GM23338 (cell line): ENCODE measurements around the gene SULT1C2. TPM values are rescaled to one million over a fixed set of nuclear protein-coding genes. Genes with fewer than 3 reads are reported as not detected.

Source experiments
- ATAC-seq: fragments of 200-7000 bp; cut with Tn5 transposase; 3 replicates; pipeline ENCODE4 v1.9.1; 2020
- DNase-seq: peaks from one replicate; pipeline ENCODE4 v3.0.0-alpha.2; 2015; ENCODE audit warnings: low spot score
- H2AFZ ChIP-seq: fragments of 200-600 bp; sonication (generic); 2 replicates; pipeline ENCODE4 v1.8.0; 2016; ENCODE audit warnings: antibody characterized with exemption, mild to moderate bottlenecking, moderate library complexity
- H3F3A ChIP-seq: fragments of 200-600 bp; sonication (generic); replicated peaks from 2 replicates; pipeline ENCODE4 v1.8.0; 2017; ENCODE audit warnings: antibody characterized with exemption, mixed run types, low read depth
- H3K27ac ChIP-seq: fragments of 200-600 bp; sonication (generic); 2 replicates; pipeline ENCODE4 v1.6.1; 2016; ENCODE audit warnings: low read depth
- H3K27me3 ChIP-seq: fragments of 200-600 bp; sonication (generic); 2 replicates; pipeline ENCODE4 v1.8.0; 2016; ENCODE audit warnings: mild to moderate bottlenecking, mixed run types, moderate library complexity; ENCODE audit not compliant: insufficient read depth
- H3K36me3 ChIP-seq: fragments of 200-600 bp; sonication (generic); 2 replicates; pipeline ENCODE4 v1.8.0; 2016; ENCODE audit warnings: mild to moderate bottlenecking; ENCODE audit not compliant: insufficient read depth
- H3K4me1 ChIP-seq: fragments of 200-600 bp; sonication (generic); 2 replicates; pipeline ENCODE4 v1.8.0; 2016; ENCODE audit warnings: mild to moderate bottlenecking, moderate library complexity; ENCODE audit not compliant: insufficient read depth
- H3K4me2 ChIP-seq: fragments of 200-600 bp; sonication (generic); 2 replicates; pipeline ENCODE4 v1.7.1; 2017; ENCODE audit warnings: mixed run types
- H3K4me3 ChIP-seq: fragments of 200-600 bp; sonication (generic); 2 replicates; pipeline ENCODE4 v1.6.1; 2016; ENCODE audit warnings: mixed run types
- H3K79me2 ChIP-seq: fragments of 200-600 bp; sonication (generic); replicated peaks from 2 replicates; pipeline ENCODE4 v1.8.0; 2017; ENCODE audit warnings: mild to moderate bottlenecking; ENCODE audit not compliant: insufficient read depth
- H3K9me2 ChIP-seq: fragments of 200-600 bp; sonication (generic); 2 replicates; pipeline ENCODE4 v1.8.0; 2017; ENCODE audit not compliant: insufficient read depth
- H4K20me1 ChIP-seq: fragments of 200-600 bp; sonication (generic); replicated peaks from 2 replicates; pipeline ENCODE4 v1.8.0; 2017; ENCODE audit warnings: mild to moderate bottlenecking; ENCODE audit not compliant: insufficient read depth
- H3K27ac Mint-ChIP-seq: 2 replicates; pipeline ENCODE4 v1.8.0; 2020; ENCODE audit warnings: inconsistent platforms, mild to moderate bottlenecking, moderate library complexity, mixed read lengths
- H3K27me3 Mint-ChIP-seq: 3 replicates; pipeline ENCODE4 v1.8.0; 2022; ENCODE audit warnings: low read depth, mild to moderate bottlenecking, moderate library complexity, mixed read lengths, inconsistent platforms; ENCODE audit not compliant: insufficient read depth, poor library complexity
- H3K36me3 Mint-ChIP-seq: 3 replicates; pipeline ENCODE4 v1.8.0; 2021; ENCODE audit warnings: low read depth, mild to moderate bottlenecking, inconsistent platforms, moderate library complexity, mixed read lengths
- H3K4me1 Mint-ChIP-seq: 3 replicates; pipeline ENCODE4 v1.8.0; 2020; ENCODE audit warnings: mild to moderate bottlenecking, inconsistent platforms, mixed read lengths
- H3K4me3 Mint-ChIP-seq: 3 replicates; pipeline ENCODE4 v1.8.0; 2021; ENCODE audit warnings: moderate library complexity, mild to moderate bottlenecking, inconsistent platforms, mixed read lengths
- H3K9me3 Mint-ChIP-seq: 3 replicates; pipeline ENCODE4 v1.8.0; 2020; ENCODE audit warnings: moderate library complexity, mild to moderate bottlenecking, inconsistent platforms, mixed read lengths
- EZH2phosphoT487 ChIP-seq: fragments of 200-600 bp; sonication (generic); IDR thresholded peaks from one replicate; pipeline ENCODE4 v1.8.1; 2018; ENCODE audit warnings: antibody characterized with exemption; ENCODE audit not compliant: unreplicated experiment
- ZNF331 ChIP-seq: fragments of 250-450 bp; sonication (Bioruptor Pico); IDR thresholded peaks from 2 replicates; pipeline ENCODE4 v1.5.0; 2020; ENCODE audit warnings: low read depth, mild to moderate bottlenecking, moderate library complexity
- polyA plus RNA-seq: library from polyadenylated mRNA; unstranded; fragments of >200 nt; fragmentation: Nextera tagmentation; extraction: Ambion mirVana; gene quantifications from 2 replicates; pipeline ENCODE4 v1.2.1, GENCODE V29; 2016
- total RNA-seq: library from RNA; depleted of rRNA; stranded (reverse); fragments of >200 nt; shearing (Covaris generic); gene quantifications from 2 replicates; pipeline ENCODE4 v1.2.3, GENCODE V29; 2014
- TF ChIP-seq, protein P1 (sequence below): fragments of 250-450 bp; sonication (Bioruptor Pico); IDR thresholded peaks from 2 replicates; pipeline ENCODE4 v1.5.0; 2020; ENCODE audit warnings: mild to moderate bottlenecking, moderate library complexity
- TF ChIP-seq, protein P2 (sequence below), 2 experiments: fragments of 200-600 bp in 1 of 2; sonication (generic) in 1 of 2; conservative IDR thresholded peaks; 2 replicates each; pipeline versions ENCODE4 v1.5.1 to v1.6.1; 2016 to 2017; ENCODE audit warnings: antibody characterized with exemption in 2 of 2, low read depth in 2 of 2, mild to moderate bottlenecking in 2 of 2, moderate library complexity in 1 of 2
- TF ChIP-seq, protein P3 (sequence below): IDR thresholded peaks from 2 replicates; pipeline ENCODE4 v1.6.1; 2016; ENCODE audit warnings: antibody characterized with exemption

SULT1C2 gene
- total and polyA plus RNA-seq, 2 experiments from 2014 or later, result 0.69 to 1.9 TPM

DNA sequence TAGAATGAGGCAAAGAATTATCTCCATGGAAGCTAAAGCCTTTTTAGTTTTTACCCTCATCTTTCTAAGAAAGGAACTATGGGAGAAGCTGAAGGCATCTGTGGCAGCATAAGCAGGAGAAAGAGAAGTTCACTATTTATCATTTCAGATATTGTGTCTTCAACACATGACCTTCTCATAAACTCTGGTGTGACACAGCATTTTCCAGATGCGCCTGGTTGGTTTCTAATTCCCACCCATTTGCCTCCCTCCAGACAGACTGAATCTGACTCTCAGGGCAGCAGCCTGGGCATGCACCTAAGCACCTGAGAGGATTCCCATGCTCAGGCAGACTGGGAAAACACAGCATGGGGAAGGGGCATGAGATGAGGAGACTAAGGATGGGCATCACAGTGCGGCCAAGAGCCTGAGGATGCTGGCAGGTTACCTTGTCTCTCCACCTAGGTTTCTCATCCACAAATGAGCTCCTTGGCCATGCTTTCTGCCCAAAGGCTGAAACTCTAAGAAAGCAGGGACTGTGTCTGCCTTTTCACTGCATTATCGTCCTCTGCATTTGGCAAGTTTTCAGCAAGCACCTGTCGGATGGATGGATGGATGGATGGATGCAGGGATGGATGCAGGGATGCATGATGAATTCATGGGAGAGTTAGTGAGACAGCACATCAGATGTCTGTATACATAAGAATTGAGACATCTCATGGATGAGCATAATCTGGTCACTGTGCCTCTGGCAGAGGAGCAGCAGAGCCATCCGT, 60.3 kb downstream of the SULT1C2 start (continued):
- TF ChIP-seq, protein P1, sequence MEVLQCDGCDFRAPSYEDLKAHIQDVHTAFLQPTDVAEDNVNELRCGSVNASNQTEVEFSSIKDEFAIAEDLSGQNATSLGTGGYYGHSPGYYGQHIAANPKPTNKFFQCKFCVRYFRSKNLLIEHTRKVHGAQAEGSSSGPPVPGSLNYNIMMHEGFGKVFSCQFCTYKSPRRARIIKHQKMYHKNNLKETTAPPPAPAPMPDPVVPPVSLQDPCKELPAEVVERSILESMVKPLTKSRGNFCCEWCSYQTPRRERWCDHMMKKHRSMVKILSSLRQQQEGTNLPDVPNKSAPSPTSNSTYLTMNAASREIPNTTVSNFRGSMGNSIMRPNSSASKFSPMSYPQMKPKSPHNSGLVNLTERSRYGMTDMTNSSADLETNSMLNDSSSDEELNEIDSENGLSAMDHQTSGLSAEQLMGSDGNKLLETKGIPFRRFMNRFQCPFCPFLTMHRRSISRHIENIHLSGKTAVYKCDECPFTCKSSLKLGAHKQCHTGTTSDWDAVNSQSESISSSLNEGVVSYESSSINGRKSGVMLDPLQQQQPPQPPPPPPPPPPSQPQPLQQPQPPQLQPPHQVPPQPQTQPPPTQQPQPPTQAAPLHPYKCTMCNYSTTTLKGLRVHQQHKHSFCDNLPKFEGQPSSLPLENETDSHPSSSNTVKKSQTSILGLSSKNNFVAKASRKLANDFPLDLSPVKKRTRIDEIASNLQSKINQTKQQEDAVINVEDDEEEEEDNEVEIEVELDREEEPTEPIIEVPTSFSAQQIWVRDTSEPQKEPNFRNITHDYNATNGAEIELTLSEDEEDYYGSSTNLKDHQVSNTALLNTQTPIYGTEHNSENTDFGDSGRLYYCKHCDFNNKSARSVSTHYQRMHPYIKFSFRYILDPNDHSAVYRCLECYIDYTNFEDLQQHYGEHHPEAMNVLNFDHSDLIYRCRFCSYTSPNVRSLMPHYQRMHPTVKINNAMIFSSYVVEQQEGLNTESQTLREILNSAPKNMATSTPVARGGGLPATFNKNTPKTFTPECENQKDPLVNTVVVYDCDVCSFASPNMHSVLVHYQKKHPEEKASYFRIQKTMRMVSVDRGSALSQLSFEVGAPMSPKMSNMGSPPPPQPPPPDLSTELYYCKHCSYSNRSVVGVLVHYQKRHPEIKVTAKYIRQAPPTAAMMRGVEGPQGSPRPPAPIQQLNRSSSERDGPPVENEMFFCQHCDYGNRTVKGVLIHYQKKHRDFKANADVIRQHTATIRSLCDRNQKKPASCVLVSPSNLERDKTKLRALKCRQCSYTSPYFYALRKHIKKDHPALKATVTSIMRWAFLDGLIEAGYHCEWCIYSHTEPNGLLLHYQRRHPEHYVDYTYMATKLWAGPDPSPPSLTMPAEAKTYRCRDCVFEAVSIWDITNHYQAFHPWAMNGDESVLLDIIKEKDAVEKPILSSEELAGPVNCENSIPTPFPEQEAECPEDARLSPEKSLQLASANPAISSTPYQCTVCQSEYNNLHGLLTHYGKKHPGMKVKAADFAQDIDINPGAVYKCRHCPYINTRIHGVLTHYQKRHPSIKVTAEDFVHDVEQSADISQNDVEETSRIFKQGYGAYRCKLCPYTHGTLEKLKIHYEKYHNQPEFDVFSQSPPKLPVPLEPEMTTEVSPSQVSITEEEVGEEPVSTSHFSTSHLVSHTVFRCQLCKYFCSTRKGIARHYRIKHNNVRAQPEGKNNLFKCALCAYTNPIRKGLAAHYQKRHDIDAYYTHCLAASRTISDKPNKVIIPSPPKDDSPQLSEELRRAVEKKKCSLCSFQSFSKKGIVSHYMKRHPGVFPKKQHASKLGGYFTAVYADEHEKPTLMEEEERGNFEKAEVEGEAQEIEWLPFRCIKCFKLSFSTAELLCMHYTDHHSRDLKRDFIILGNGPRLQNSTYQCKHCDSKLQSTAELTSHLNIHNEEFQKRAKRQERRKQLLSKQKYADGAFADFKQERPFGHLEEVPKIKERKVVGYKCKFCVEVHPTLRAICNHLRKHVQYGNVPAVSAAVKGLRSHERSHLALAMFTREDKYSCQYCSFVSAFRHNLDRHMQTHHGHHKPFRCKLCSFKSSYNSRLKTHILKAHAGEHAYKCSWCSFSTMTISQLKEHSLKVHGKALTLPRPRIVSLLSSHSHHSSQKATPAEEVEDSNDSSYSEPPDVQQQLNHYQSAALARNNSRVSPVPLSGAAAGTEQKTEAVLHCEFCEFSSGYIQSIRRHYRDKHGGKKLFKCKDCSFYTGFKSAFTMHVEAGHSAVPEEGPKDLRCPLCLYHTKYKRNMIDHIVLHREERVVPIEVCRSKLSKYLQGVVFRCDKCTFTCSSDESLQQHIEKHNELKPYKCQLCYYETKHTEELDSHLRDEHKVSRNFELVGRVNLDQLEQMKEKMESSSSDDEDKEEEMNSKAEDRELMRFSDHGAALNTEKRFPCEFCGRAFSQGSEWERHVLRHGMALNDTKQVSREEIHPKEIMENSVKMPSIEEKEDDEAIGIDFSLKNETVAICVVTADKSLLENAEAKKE, result no peak

DNA sequence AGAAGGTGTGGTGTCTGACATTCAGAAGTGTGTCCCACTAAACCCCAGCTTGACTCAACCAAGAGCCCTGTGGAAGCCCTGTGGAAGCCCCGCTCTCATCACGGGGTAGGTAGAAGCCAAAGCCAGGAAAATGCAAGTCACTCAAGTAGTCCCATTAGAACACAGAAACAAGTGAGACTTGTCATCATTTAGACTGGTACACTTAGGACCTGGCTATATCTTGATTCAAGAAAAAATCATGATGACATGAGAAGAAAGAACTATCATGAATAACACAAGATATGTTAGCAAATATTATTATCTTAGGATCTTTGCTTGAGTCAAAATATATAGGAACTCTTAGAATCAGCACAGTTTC, 60.9 kb downstream of the SULT1C2 start:
- Mint-ChIP-seq H3K9me3 (no peaks in the 10 kb centered on the region), H3K4me3 (no peak overlapping the region), H3K27me3 (no peaks in the 10 kb centered on the region), H3K4me1 (no peaks in the 10 kb centered on the region; the same call in 2 of the 3 replicates), H3K36me3 (no peaks in the 10 kb centered on the region), H3K27ac (no peak overlapping the region)
- Histone ChIP-seq H3K27me3 (no peaks in the 10 kb centered on the region), H3K9me2 (peaks cover 7% of the 10 kb centered on the region; the same call in 1 of the 2 replicates), H2AFZ (peak overlapping the region; percentile 35; the same call in 1 of the 2 replicates), H3K4me2 (no peak overlapping the region), H3K36me3 (no peaks in the 10 kb centered on the region), H3K79me2 (no peaks in the 10 kb centered on the region), H3K4me3 (no peak overlapping the region), H3F3A (no peaks in the 10 kb centered on the region), H4K20me1 (no peaks in the 10 kb centered on the region), H3K4me1 (no peaks in the 10 kb centered on the region; the same call in 1 of the 2 replicates), H3K27ac (no peak overlapping the region)
- DNase-seq, result no peak
- TF ChIP-seq, protein P2, sequence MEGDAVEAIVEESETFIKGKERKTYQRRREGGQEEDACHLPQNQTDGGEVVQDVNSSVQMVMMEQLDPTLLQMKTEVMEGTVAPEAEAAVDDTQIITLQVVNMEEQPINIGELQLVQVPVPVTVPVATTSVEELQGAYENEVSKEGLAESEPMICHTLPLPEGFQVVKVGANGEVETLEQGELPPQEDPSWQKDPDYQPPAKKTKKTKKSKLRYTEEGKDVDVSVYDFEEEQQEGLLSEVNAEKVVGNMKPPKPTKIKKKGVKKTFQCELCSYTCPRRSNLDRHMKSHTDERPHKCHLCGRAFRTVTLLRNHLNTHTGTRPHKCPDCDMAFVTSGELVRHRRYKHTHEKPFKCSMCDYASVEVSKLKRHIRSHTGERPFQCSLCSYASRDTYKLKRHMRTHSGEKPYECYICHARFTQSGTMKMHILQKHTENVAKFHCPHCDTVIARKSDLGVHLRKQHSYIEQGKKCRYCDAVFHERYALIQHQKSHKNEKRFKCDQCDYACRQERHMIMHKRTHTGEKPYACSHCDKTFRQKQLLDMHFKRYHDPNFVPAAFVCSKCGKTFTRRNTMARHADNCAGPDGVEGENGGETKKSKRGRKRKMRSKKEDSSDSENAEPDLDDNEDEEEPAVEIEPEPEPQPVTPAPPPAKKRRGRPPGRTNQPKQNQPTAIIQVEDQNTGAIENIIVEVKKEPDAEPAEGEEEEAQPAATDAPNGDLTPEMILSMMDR (conservative IDR thresholded peaks at IDR 0.05; ENCODE audit: low read depth in 2 of 2), result no peak
- TF ChIP-seq EZH2phosphoT487, result no peak
- TF ChIP-seq, protein P3, sequence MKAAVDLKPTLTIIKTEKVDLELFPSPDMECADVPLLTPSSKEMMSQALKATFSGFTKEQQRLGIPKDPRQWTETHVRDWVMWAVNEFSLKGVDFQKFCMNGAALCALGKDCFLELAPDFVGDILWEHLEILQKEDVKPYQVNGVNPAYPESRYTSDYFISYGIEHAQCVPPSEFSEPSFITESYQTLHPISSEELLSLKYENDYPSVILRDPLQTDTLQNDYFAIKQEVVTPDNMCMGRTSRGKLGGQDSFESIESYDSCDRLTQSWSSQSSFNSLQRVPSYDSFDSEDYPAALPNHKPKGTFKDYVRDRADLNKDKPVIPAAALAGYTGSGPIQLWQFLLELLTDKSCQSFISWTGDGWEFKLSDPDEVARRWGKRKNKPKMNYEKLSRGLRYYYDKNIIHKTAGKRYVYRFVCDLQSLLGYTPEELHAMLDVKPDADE, result no peak
- TF ChIP-seq ZNF331, result no peak
- no peak for ATAC-seq
